T1000 (cell line): ENCODE results near the gene ALDH9A1.
A peak's percentile ranks its signal among the peaks of the same experiment; 100 is the strongest.
"Not testable (repeated sequence)": the region's sequence is repeated elsewhere in the genome, so short reads cannot be mapped to it uniquely, and the experiment has no call there.

Experiments used
- DNase-seq: peaks from one replicate; lab custom pipeline; 2025; ENCODE audit warnings: mixed read lengths; lab: John Stamatoyannopoulos, UW

The ALDH9A1 gene

DNA sequence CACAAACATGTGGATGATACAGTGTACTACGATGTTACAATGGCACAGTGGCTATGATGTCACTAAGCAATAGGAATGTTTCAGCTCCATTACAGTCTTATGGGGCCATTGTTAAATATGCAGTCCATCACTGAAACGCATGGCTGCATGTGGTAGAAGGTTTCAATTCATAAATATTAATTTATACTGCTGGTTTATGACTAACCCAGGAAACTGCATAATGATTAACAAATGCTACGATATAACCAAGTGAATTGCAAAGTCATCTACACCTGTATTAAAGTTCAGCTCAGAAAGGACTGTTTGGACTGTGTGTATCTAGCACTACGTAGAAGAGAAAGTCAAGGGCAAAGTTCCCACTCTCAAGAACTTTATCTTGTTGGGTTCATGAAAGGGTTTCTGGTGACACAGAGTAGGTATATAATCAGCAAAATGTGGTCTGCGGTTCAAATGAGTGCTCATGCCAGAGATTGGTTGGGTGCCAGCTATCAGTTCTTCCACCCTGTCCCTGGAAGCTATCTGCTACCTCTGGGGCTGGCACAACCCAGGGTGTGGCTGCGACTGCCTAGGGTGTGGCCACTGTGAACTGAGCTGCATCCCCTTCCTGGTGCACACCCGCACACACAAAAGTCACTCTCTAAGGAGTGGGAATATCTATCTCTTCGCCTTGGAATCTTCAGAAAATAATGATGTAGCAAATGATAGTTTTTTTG is 52.6 kb downstream of the ALDH9A1 start:
- no peak for DNase-seq

DNA sequence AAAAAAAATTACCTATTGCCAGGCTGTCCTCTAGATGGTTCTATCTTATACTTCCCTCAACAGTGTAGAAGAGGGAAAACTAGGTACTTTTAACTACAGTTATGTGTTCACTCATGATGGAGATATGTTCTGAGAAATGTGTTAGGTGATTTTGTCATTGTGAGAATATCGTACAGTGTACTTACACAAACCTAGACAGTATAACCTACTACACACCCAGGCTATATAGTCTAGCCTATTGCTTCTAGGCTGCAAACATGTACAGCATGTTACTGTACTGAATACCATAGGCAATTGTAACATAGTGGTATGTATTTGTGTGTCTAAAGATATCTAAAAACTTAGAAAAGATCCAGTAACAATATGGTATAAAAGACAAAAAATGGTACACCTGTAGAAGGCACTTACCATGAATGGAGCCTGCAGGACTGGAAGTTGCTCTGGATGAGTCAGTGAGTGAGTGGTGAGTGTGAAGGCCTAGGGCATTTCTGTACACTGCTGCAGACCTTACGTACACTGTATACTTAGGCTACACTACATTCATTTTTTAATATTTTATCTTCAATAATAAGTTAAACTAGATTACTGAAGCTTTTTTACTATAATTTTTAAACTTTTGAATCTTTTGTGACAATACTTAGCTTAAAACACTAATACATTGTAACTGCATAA is 54.2 kb downstream of the ALDH9A1 start:
- no peak for DNase-seq

GRCh38 chr1:165641231-165641987 is 57.0 kb downstream of the ALDH9A1 start:
- no peak for DNase-seq

DNA sequence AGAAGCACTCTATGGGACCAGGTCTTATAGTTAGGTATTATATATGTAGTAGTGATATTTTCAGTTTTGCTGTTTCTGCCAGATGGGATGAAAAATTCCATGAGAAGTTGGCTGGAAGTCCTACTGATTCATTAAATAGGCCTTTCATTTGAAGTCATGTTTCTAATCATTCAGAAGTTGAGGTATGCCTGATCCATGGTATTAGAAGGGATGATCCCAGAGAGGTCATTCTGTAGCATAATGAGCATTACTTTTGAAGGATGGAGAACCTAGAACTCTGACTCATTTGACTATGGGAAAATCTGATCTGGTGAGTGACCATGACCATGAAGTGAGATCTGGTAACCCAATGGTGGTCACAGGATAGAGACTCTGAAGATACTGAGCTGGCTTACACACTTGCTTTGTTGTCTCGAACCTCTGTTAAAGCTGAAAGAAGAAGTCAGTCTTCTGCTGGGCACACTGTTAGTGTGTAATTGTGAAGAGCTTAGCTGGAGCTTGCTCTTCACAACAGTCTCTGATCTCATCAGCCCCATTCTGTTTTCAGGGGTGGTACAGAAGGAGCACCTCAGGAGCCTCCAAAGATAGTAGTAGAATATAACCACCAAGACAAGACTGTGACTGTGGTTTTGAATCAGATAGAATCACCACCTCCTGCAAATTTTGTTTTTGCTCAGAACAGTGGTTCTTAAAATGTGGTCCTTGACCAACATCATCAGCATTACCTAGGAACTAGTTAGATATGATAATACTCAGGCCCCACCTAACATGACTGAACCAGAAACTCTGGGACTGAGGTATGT is 58.3 kb downstream of the ALDH9A1 start:
- DNase-seq, result no peak

- not testable (repeated sequence) for DNase-seq
These were observed 60.2 kb downstream of the ALDH9A1 start for GRCh38 chr1:165638211-165638610.

DNA sequence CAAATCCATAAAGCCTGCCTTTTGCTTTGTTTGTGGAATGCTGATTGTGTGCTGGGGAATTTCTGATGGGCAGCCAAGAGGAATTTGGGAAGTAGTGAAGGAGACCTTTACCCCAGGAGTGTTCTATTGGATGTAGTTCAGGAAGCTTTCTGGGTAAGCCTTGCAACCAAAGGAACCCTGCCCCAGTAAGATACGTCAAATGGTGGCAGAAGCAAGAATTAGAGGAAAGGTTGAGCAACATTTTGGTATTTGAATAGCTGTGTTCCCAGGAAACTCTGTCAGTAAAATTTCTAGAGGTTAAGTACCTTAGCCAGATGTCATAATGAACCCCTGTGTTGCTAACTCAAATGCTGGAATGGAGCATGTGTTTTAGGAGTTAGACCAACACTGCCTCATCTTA is 60.9 kb downstream of the ALDH9A1 start:
- no peak for DNase-seq

DNA sequence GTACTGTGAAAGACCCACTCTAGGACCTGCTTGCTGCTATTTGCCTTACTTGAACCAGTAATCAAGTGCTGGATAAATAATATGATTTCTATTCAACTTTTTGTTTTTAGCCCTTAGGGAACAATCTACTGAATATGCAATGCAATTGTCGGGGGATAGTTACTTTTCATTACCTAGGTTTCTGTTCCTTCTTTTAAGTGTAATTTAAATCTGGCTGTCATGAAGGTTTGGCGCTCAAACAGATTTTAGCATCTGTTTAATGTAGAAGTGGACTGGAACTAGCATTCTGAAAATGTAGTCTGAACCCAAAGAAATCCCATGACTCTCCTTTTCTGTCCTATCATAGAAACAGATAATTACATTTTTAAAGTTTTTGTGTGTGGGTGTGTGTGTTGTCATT is 62.5 kb downstream of the ALDH9A1 start:
- no peak for DNase-seq

GRCh38 chr1:165635329-165635728 is 63.0 kb downstream of the ALDH9A1 start:
- no peak for DNase-seq

DNA sequence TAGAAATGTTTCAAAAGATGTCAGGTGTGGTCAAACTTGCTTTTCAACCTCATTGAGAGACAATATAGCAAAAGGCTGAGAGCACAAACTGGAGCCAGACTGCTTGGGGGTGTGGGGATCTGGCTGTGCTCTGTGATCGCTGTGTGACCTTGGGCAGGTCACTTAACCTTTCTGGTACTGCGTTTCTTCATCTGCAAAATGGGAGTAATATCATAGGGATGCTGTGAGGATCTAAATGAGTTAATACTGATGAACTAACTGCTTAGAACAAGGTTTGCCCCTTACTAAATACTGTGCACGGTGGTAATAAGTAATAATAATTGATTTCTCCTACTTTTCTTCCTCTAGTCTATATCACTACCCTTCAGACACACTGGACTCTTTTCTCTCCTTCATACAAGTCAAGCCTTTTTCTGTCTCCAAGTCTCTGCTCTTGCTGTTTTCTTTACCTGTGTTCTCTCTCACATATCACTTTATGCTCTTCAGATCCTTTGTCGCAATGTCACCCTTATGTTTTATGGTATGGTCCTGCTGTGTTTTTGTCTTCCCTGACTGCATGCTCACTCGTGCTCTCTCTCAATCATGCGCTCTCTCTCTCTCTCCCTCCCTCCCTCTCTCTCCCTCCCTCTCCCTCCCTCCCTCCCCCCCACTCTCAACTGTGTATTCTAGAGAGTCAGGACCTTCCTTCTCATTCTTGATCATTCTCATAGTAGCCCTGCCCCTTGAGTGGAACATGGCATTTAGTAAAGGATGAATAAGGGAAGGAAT is 64.0 kb downstream of the ALDH9A1 start:
- DNase-seq, result no peak

DNA sequence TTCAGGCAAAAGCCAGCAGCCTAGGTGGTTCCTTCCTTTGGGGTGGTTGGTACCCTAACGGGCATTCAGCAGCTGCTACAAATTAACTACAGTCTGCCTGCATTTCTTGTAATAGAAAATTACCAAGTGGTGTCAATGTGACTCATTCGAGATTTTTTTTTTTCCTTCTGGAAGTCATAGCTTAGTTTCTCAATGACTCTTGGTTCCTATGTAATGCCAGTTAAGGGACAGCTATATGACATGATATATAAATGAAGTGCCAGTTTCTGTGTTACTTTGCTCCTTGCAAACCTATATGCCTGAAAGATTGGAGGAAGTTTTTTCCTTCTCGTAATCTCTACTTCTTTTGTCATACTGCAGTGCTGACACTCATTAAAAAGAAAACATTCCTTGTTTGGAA is 64.7 kb downstream of the ALDH9A1 start:
- no peak for DNase-seq

DNA sequence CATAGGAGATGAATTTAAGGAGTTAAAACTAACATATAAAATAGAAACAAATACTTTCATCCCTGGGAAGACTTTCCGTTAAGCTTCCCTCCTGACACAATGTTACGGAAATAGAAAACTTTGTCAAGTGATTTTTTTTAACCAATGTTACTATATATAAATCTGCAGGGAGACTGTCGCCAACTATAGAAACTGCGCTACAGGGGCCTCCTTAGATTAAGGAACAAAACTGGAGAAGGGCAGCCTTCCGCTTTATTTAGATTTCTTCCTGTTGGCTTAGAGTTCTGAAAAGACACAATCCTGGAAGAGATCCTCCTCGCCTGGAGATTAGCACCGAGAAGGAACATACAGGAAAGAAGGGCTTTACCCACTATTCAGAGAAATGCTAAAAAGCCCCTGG is 65.9 kb downstream of the ALDH9A1 start:
- DNase-seq, result no peak

GRCh38 chr1:165632152-165632469 is 66.3 kb downstream of the ALDH9A1 start:
- no peak for DNase-seq

DNA sequence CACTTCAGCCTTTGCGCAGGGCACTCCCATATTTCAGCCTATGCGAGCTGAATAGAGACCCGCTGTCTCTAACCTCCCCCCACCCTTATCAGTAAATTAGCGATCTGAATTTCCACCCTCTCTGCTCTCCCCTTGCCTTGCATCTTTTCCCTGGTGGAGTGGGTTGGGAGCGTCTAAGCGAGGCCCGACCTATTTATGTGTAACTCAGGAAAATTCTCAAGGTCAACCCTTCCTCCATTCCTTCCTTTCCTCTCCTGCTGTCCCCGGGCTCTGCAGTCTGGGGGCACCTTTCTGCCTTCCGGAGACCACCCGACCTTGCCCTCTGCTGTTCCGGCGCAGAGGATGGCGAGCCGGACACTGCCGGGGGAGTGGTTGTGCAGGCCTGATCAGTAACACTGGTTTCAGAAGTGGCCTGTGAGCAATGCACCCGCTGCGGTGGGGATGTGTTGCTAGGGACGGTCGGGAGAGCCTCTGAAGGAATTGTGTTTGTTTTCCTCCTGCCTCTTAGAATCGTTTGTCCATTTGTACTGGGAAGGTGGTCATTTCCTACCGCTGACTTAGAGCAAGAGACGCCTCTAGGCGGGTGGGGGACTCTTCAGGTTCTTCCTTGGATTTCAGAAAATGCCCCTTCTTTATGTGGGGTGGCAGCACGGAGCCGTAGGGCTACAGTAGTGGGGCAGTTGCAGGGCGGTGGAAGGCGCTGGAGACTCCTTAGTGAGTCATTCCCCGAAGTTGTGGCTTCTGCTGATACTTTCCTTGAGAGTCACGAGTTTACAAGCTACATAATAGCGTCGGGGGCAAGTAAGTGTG is 66.8 kb downstream of the ALDH9A1 start:
- DNase-seq, result peak; percentile 61

- peak; percentile 75 for DNase-seq
These were observed 67.6 kb downstream of the ALDH9A1 start, which contains the start of gene MGST3 for GRCh38 chr1:165630629-165631341. TSS of gene MGST3 (plus strand) at chr1:165631234. CDS start at chr1:165649848, 18,614 bp downstream.

- DNase-seq, result no peak
These were observed 68.3 kb downstream of the ALDH9A1 start for GRCh38 chr1:165629848-165630628.

GRCh38 chr1:165629151-165629550 is 69.2 kb downstream of the ALDH9A1 start:
- DNase-seq, result no peak

GRCh38 chr1:165628147-165628822 is 70.1 kb downstream of the ALDH9A1 start:
- no peak for DNase-seq

DNA sequence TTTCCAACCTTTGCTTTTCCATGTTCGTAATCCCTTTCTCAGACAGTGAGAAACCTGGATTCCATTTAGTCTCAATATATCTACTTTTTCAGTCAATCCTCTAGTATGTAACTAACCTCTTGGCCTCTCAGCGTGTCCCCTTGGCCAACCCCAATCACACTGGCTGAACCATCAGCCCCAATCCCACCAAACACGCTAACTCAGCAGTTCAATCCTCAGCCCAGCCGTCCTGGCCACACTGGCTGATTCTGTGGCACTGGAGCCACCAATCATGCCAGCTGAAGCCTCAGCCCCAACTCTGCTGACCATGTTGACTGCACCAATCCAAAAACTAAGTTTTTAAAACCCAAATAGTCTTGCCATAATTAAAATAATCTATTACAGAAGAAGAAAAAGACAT is 73.9 kb downstream of the ALDH9A1 start:
- DNase-seq, result no peak

DNA sequence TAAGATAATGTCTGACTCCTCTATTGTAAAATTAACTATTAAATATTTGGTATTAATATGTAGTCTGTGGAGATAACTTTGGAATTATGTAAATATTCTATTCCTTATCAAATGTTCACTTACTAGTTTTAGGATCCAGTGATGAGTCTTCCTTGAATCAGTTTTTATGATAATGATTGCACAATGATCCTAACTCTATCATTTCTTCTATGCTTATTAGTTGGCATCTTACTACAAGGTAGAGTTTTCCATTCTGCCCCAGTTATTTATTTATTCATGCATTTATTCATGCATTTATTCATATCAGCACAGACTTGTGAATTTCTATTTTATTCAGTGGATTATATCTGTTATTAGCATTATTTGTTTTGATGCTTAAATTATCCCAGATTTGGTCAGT is 74.7 kb downstream of the ALDH9A1 start:
- DNase-seq, result no peak
